Ecto neural progenitor cell (in vitro differentiated cells): ENCODE data around the gene STARD13.

Experiments
- DNase-seq: peaks from one replicate; pipeline ENCODE4 v3.0.0-alpha.2; 2018; ENCODE audit warnings: low spot score

Gene STARD13

DNA sequence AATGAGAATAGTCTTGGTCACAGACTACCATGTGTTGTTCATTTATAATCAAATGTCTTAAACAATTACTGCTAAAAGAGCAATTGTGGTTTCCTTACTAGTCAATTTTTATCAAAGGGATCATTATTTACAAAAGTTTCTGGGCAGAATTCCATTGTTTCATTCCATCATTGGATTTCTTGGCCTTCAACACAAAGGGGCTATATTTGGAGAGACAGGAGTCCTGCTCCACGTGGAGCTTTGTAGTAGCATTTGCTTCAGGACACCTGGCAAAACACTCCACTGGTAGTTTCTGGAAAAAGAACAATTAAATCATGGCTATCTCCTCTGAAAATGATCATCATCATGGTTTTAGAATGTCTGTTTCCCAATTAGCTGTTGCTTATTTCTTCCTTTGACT lies 22.3 kb upstream of the STARD13 start:
- no peak for DNase-seq

DNA sequence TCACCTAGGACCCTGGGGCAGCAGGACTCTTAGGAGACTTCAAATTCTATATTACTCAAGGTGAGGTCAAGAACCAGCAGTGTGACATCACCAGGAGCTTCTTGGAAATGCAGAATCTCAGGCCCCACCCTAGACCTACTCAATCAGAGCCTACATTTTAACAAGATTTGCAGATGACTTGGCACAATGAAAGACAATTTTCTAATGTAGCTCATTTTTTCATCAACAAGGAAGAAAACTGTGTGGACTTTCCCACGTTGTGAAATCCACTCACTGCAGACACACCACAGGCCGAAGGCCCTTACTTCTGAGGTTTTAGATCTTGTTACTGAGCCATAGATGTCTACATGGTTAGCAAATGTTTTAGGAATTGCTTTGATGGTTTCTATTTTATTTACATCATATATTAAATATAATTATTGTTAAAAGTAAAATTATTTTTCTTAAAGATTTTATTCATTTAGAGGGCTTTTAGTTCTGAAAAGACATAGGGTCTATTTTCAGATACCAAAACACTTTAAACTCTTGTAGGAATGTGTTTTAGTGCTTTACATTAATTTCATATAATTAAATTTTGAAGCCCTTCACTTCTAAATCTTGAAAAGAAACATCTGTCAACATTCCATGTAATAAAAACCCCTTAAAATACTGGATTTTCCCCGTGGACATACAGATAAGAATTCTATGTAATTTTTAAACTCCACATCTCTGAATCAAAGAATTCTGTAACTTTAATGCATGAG lies 18.5 kb upstream of the STARD13 start:
- DNase-seq: no peak

DNA sequence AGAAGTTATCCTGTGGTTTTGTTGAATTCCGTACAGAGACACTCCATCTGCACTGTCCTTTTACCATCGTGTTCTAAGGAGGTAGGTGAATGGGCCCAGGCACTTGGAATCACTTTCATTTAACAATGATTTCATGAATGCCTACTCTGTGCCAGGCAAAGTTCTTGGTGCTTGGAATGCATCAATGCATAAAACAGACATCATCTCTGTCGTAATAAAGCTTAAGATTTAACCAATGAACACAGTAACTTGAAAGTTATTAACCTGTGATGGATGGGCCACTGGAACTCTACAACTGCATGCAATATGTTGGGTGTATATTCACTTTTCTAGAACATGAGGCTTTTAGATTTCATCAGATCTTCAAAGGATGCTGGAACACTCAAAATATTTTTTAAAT lies 14.1 kb upstream of the STARD13 start:
- no peak for DNase-seq

DNA sequence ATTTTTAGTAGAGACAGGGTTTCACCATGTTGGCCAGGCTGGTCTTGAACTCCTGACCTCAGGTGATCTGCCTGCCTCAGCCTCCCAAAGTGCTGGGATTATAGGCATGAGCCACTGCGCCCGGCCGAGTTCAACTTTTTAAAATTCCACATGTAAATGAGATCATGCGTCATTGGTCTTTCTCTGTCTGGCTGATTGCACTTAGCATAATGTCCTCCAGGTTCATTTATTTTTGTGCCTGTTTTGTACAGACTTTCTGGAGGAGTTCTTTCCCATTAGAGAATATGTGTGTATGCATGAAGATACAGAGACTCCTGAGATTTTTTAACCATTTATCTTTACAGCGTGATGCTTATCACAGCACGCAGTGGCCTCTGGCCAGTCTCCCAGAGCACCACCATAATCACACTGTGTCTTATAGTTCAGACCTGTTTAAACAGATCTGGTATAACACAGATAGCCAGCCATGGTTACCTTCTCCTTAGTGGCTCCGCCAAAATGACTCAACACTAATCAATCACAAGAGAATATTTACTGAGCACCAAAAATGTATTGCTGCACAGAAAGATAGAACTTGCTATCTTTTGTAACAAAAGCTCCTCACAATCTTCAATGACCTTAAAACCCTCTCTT lies 11.4 kb upstream of the STARD13 start:
- no peak for DNase-seq

DNA sequence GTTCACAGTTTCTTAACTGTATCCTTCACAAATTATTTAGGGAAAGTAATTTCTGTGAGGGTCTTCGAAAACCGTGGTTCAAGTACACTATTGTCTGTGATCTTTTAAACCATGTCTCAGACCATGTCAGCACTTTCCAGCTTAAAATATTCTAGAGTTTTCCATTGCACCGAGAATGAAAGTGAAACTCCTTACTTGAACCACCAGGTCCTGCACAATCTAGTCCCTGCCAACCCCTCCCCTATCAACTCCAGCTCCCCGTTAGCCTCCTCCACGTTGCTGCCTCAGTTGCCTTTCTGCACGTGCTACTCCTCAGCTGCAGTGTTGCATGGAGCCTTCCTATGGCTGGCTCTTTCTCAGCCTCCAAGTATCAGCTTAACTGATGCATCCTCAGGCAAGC lies 7.2 kb upstream of the STARD13 start:
- DNase-seq: no peak

DNA sequence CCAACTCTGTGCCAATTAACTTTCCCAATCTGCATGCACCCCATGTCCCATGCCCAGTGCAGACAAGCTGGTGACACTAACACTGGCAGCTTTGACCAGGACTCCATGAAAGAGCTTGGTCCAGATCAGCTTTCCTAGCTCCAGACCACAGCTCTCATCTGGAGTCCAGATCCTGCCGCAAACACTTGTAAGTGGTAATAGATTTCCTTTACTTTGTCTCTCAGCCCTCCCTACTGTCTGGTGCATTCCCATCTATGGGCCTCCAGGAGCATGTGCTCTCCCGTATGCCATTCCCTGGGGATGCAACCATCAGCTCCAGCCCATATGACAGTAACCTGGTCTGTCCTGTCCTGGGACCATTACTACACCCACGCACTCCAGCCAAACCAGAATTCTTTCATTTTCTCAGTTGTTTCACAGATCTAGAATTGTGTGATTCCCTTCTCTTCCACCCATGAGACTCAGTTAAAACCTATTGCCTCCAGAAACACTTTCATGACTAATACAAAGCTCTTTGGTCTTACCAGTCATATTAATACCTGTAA lies 4.9 kb upstream of the STARD13 start:
- DNase-seq: no peak

DNA sequence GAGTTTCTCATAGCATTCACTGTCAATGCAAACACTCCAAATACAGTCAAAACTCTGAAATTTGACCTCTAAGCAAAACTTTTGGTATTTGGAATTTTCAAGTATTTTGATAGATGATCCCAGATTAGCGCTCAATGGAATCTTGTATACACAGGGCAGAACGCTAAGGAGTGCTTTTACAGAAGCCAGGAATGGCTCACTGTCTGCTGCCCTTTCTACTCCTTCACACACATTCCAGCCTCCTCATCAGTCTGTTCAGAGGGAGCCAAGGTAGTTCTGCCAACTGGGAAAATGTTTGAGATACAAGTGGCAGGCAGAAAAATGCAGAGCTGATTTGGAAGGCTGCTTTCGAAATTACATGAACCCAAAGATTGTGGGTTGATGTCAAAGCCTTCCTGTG lies 4.4 kb upstream of the STARD13 start:
- DNase-seq: no peak

DNA sequence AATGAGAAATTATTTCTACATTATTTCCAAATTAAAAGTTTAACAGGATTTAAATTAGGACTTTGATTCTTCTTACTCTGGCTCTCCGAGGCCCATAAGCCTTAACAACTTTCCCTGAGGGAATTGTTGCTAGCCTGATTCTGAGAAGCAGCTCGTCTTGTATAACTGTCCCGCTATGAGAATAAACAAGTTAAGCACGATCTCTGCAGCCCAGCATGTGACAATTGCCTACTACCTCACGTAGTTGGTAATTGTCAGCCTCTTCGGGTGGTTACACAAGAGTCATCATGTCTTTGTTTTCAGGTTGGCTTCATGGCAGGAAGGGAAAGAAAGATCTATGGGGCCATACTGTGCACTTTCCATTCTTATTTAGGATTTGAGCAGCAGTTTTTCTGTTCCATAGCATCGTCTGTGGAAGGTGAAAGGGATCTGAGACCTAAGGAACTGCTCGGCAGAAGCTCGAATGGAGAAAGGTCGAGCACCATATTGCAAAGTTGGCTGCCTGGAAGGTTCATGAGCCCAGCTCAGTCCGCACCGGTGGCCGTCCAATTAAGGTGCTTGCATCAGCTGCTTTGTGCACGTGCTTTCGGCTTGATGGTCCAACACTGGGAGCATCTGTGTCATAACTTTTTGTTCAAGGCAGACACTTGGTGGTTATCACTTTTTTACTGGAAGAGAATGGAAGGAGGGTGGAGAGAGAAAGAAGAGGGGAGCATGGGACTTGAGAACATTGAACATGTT lies 1.8 kb upstream of the STARD13 start:
- no peak for DNase-seq

DNA sequence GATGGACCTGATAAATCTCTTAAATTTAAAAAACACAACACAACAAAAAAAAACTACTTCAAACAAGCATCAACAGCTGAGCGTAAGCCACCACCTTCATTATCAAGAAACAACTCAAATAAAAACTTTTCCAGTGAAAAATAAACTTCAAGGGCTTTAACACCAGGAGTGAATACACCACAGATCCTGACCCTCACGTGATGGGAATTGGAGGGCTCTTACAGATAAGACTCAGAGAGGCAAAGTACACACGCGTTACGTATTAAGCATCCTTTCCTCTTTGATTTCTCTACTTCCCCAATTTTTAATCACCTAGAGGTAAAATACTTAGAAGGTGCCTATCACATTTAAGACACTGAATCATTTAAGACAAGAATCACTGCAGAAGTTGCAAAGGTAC lies 573 bp upstream of the STARD13 start:
- DNase-seq: no peak

DNA sequence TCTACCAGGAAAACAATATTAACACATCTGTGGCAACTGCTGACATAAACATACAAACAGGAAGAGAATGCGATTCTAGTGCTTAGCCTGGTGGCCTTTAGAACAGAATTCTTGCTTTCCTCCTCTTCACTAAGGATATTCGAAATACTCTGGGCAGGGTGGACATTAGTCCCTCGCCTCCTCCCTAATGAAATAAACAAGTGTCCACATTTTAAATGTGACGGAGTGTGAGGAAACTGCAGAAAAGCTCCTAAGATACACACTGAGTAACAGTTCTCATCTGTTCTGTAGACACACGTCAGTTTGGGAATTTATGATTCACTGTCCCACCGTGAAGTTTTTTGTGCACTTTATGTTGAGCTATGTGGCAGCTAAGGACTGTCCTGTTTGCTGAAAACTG lies 639 bp downstream of the STARD13 start:
- DNase-seq: no peak

DNA sequence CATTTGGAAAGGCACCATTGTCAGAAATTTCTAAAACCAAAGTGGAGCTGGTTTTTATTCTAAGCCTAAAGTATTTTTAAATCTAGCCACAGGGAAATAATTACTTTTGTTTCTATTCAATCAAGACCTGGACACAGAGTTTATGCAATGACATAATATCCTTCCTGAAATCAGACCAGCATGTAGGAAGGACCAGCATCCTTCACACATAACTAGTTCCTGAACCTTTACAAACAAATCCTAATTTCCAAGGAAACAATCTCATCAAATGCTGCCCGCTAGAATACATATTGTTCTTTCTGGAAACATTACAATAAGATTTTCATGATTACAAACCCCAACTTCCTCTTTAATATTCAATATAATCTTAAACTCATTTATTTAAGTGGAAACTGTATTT lies 1.5 kb downstream of the STARD13 start:
- DNase-seq: no peak

DNA sequence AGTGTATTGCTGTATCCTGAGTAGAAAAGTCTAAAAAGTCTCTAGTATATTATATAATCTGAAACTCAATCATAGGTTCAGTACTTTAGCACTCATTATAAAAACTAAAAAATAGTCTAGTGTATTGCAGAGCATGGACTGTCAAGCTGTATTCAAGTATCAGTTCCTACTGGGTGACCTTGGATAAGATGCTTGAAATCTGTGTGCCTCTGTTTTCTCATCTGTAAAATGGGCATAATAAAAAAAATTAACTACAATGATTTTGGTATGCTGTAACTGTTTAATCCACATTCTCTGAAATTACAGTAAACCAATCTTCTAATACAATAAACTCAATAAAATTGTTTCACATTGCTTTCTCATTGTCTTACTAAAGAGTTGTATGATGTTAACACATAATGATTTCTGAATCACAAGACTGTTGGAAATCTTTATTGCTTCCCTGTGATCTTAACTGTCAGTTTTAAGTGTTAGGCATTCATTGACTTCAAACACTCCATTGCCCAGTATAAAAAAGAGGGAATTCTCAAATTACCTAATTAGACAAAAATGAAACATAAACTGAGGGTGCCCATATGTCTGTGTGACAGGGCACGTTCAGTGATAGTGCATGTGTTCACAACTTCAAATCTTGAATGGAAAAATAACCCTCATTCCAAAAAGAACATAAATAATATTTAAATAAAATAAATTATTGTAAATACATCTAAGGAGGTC lies 2.2 kb downstream of the STARD13 start:
- no peak for DNase-seq

DNA sequence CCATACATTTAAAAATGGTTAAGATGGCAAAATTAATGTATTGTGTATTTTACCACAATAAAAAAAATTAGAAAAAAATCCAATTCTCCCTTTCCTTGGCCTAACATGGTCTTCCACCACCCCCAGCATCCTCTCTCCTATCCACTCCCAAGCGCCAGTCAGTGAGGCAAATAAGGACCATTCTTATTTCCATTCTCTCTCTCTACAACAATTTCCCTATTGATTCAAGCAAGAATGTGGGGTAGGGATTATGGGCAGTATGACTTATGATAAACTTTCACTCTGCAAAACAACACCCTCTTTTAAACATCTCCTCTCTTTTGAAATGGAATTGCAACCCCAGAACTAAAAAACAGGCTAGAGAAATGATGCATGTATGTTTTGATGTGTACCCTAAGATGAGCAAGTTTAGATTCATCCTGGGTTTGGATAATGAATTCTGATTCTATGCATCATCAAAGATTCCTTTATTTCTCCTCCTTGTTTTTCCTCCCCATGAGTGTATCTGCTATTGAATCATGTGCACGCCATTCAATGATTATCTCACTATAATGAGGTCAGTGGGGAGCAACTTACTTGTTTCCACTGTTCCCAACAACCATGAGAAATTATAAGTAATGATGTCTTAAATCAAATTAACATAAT lies 3.5 kb downstream of the STARD13 start:
- no peak for DNase-seq

DNA sequence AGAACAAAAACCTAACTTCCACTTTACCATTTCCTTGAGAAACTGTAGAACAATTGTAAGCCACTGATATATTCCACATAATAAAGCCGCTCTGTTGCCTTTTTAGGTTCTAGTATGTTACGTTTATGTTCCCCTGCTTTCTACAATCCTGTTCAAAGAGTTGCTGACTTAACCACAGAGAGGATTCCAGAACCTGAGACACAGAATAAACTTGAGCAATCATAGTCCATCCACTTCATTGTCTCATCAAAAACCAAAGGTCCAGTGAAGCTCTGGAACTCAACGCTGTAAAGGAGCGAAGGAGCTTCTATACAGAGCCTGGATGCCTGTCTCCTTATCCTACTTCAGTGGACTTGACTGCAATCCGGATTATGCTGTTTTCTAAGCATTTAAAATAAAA lies 4.6 kb downstream of the STARD13 start:
- DNase-seq: no peak

DNA sequence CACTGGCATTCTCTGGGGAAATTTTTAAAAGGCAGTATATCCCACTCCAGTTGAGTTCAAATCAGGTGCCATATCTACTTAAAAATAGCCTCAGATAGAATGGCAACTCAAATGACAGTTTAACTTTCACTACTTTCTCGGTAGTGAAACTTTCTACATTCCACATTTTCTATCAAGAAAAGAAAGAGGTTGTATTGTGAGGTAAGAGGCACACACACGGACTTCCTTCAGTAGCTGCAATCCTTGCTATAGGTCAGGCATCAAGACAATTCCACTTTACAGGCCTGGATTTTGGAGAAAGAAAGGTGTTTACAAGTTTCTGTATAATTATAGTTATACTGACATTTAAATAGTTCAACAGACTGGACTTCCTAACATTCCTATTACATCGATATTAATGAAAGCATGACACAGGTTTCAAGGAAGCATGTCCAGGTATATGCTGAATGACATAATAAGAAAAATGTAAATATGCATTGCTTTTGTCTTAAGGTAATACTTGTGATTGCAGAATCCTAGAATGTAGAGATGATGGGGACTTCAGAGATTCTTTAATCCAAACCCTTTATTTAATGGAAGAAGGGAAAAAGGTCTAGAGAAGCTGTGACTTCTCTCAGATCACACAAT lies 5.2 kb downstream of the STARD13 start:
- no peak for DNase-seq

DNA sequence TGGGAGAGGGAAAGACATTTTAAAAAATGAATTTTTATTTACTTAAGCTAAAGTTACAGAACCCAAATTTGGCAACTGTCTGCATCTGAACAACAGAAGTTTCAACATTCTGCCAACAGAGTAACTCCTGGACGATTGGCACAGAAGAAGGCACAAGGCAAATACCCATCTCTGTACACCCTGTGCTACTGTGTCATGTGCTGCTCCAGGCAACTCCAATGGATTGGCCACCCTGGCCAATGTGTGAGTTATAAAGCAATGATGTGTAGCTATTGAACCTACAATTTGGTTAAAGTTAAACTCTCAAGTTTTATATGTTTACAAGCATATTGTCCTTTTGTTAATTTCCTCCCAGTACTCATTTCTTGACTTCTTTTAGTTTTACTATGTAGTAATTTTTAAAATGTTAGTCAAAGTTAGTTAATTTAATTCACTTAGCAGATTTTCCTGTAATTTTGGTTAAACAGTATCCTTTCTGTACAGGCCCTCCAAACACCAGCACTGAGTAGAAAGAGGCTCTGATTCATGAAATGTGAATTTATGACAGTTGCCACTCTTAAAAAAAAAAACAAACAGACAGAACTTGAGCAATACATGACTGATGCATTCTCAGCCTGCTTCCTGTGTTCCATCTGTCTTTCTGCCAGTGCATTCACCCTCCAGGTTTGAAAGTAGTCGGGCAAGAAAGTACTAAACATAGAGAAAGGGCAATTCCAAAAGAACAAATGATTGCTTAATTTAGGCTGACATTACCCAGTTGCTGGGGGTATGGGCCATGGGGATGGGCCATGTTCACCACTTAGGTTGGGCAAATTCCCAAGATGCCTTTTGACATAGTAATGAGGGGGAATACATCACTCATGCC lies 5.9 kb downstream of the STARD13 start:
- no peak for DNase-seq

DNA sequence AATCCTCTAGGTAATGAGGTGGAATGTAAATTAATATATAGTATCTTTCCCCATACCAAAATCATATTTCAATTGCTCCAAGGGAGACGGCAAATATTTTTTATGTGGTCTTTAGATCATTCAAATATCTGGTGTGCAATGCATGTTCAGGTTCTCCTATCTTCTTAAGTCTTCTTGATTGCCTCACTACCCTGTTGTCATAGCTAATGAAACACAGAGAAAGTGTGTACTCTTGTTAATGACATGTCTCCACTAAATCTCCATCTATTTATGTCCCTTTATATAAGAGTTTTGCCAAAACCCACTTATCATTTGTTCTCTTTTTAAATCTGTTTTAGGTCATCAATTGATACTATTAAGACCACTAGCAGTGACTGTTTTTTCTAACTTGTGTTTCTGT lies 6.6 kb downstream of the STARD13 start:
- no peak for DNase-seq

DNA sequence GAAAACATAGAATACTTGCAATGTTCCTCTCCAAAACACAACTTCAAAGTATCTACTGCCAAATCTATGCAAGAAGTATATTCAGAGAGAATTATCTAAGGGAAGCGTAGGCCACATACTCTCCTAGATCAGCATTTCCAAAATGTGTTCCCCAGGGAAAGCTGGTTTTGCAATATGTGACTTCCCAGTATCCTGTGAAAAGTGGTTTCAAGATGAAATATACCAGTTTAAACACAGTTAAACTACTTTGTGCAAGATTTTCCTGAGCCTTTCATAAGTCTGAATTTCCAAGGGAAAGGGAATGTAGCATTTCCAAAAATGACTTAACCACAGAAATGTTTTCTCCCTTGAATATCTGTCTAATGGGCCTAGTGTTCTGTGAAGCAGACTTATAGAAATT lies 7.6 kb downstream of the STARD13 start:
- DNase-seq: no peak

DNA sequence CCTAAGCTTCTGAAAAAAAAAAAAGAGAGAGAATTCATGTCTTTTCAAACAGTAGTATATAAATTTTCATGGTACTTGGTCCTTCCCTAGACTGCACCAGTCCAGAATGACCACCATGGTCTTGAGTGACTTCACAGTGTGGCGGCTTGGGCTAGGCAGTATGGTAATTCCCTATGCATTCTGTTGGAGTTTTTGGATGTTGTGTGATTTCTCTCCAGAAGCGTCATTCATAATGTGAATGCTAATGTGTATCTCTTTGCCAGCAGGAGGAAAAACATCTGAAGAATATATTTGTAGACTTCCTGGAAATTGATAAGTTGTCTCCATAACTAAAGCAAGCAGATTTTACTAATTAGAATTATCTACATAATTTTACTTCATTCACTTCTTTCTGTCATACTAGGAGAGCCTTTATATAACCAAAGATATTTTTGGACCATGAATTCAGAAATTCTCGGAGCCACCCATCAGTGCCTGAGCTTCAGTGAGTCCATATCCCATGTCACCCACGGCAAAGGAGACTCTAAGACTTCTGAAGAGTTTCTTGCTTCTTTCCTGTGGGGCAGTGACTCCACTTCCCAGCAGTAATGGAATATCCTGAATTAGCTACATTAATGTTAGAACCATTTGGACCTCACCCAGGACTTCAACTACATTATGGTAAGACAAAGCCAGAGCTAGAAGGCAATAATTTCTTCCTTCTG lies 8.4 kb downstream of the STARD13 start:
- DNase-seq: no peak

DNA sequence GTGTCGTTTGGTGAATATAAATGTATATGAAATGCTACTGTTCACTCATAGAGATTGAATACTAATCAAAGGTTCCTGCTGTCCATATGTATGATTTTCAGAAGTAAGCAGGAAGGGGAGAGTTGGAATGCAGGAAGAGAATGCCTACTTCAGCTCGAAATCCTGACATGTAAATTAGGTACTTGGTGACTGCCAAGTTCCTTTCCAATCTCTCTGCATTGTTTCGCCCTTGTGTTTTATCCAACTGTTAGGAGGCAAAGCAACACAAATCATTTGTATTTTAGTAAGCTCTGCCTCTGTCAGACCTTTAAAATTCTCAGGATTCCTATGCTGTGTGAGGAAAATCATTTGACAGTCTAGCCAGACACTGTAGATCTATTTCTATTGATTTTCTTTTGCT lies 9.0 kb downstream of the STARD13 start:
- no peak for DNase-seq
